ENCODE measurements around the gene MOCOS.
A peak's percentile ranks its signal among the peaks of the same experiment; 100 is the strongest.
"Not testable (repeated sequence)": the region's sequence is repeated elsewhere in the genome, so short reads cannot be mapped to it uniquely, and the experiment has no call there.

Gene MOCOS

GRCh38 chr18:36187193-36187825 lies at the start of gene MOCOS:
MOCOS (plus strand) TSS chr18:36187497; CDS start chr18:36187540, 43 bp downstream.
- DNase-seq = peak; percentile 18

- no peak for DNase-seq
Measured at GRCh38 chr18:36139245-36139644, 48.1 kb upstream of the MOCOS start.

- DNase-seq = no peak
Measured at GRCh38 chr18:36141576-36141975, 45.7 kb upstream of the MOCOS start.

- no peak for DNase-seq
Measured at GRCh38 chr18:36142751-36143150, 44.5 kb upstream of the MOCOS start.

- DNase-seq = no peak
Measured at GRCh38 chr18:36143391-36143790, 43.9 kb upstream of the MOCOS start.

GRCh38 chr18:36149514-36150289 lies 37.6 kb upstream of the MOCOS start:
- DNase-seq = no peak

- DNase-seq = no peak
Measured at GRCh38 chr18:36152781-36153180, 34.5 kb upstream of the MOCOS start.

- DNase-seq = no peak
Measured at GRCh38 chr18:36153203-36153602, 34.1 kb upstream of the MOCOS start.

- DNase-seq = no peak
Measured at GRCh38 chr18:36153771-36154170, 33.5 kb upstream of the MOCOS start.

GRCh38 chr18:36155851-36156757 lies 31.2 kb upstream of the MOCOS start:
- no peak for DNase-seq

- DNase-seq = no peak
Measured at GRCh38 chr18:36157441-36157840, 29.9 kb upstream of the MOCOS start.

- DNase-seq = no peak
Measured at GRCh38 chr18:36158266-36158867, 28.9 kb upstream of the MOCOS start.

GRCh38 chr18:36160959-36161371 lies 26.3 kb upstream of the MOCOS start:
- DNase-seq = peak; percentile 53

GRCh38 chr18:36162981-36163380 lies 24.3 kb upstream of the MOCOS start:
- DNase-seq = no peak

GRCh38 chr18:36167692-36168218 lies 19.5 kb upstream of the MOCOS start:
- no peak for DNase-seq

- DNase-seq = not testable (repeated sequence)
Measured at GRCh38 chr18:36168296-36168695, 19.0 kb upstream of the MOCOS start.

GRCh38 chr18:36169938-36170337 lies 17.4 kb upstream of the MOCOS start:
- no peak for DNase-seq

GRCh38 chr18:36175481-36175880 lies 11.8 kb upstream of the MOCOS start:
- DNase-seq = no peak

GRCh38 chr18:36176177-36176584 lies 11.1 kb upstream of the MOCOS start:
- DNase-seq = peak; percentile 13

- peak; percentile 16 for DNase-seq
Measured at GRCh38 chr18:36176711-36177110, 10.6 kb upstream of the MOCOS start.

- DNase-seq = no peak
Measured at GRCh38 chr18:36177913-36178312, 9.4 kb upstream of the MOCOS start.

GRCh38 chr18:36179562-36180355 lies 7.5 kb upstream of the MOCOS start:
- no peak for DNase-seq

Data from activated CD4-positive, alpha-beta T cell treated with anti-CD3 and anti-CD28 coated beads, Interleukin-2, amount 50 U/mL, for 16 hours (primary cell).